GM23338 (cell line): ENCODE measurements around the gene KXD1. TPM values are rescaled to one million over a fixed set of nuclear protein-coding genes. Genes with fewer than 3 reads are reported as not detected.
A peak's percentile ranks its signal among the peaks of the same experiment; 100 is the strongest.

Experiments used
- ATAC-seq: fragments of 200-7000 bp; cut with Tn5 transposase; 3 replicates; pipeline ENCODE4 v1.9.1; 2020
- DNase-seq: peaks from one replicate; pipeline ENCODE4 v3.0.0-alpha.2; 2015; ENCODE audit warnings: low spot score
- H2AFZ ChIP-seq: fragments of 200-600 bp; sonication (generic); 2 replicates; pipeline ENCODE4 v1.8.0; 2016; ENCODE audit warnings: antibody characterized with exemption, mild to moderate bottlenecking, moderate library complexity
- H3F3A ChIP-seq: fragments of 200-600 bp; sonication (generic); replicated peaks from 2 replicates; pipeline ENCODE4 v1.8.0; 2017; ENCODE audit warnings: antibody characterized with exemption, mixed run types, low read depth
- H3K27ac ChIP-seq: fragments of 200-600 bp; sonication (generic); 2 replicates; pipeline ENCODE4 v1.6.1; 2016; ENCODE audit warnings: low read depth
- H3K27me3 ChIP-seq: fragments of 200-600 bp; sonication (generic); 2 replicates; pipeline ENCODE4 v1.8.0; 2016; ENCODE audit warnings: mild to moderate bottlenecking, mixed run types, moderate library complexity; ENCODE audit not compliant: insufficient read depth
- H3K36me3 ChIP-seq: fragments of 200-600 bp; sonication (generic); 2 replicates; pipeline ENCODE4 v1.8.0; 2016; ENCODE audit warnings: mild to moderate bottlenecking; ENCODE audit not compliant: insufficient read depth
- H3K4me1 ChIP-seq: fragments of 200-600 bp; sonication (generic); 2 replicates; pipeline ENCODE4 v1.8.0; 2016; ENCODE audit warnings: mild to moderate bottlenecking, moderate library complexity; ENCODE audit not compliant: insufficient read depth
- H3K4me2 ChIP-seq: fragments of 200-600 bp; sonication (generic); 2 replicates; pipeline ENCODE4 v1.7.1; 2017; ENCODE audit warnings: mixed run types
- H3K4me3 ChIP-seq: fragments of 200-600 bp; sonication (generic); 2 replicates; pipeline ENCODE4 v1.6.1; 2016; ENCODE audit warnings: mixed run types
- H3K79me2 ChIP-seq: fragments of 200-600 bp; sonication (generic); replicated peaks from 2 replicates; pipeline ENCODE4 v1.8.0; 2017; ENCODE audit warnings: mild to moderate bottlenecking; ENCODE audit not compliant: insufficient read depth
- H3K9me2 ChIP-seq: fragments of 200-600 bp; sonication (generic); 2 replicates; pipeline ENCODE4 v1.8.0; 2017; ENCODE audit not compliant: insufficient read depth
- H4K20me1 ChIP-seq: fragments of 200-600 bp; sonication (generic); replicated peaks from 2 replicates; pipeline ENCODE4 v1.8.0; 2017; ENCODE audit warnings: mild to moderate bottlenecking; ENCODE audit not compliant: insufficient read depth
- H3K27ac Mint-ChIP-seq: 2 replicates; pipeline ENCODE4 v1.8.0; 2020; ENCODE audit warnings: inconsistent platforms, mild to moderate bottlenecking, moderate library complexity, mixed read lengths
- H3K27me3 Mint-ChIP-seq: 3 replicates; pipeline ENCODE4 v1.8.0; 2022; ENCODE audit warnings: low read depth, mild to moderate bottlenecking, moderate library complexity, mixed read lengths, inconsistent platforms; ENCODE audit not compliant: insufficient read depth, poor library complexity
- H3K36me3 Mint-ChIP-seq: 3 replicates; pipeline ENCODE4 v1.8.0; 2021; ENCODE audit warnings: low read depth, mild to moderate bottlenecking, inconsistent platforms, moderate library complexity, mixed read lengths
- H3K4me1 Mint-ChIP-seq: 3 replicates; pipeline ENCODE4 v1.8.0; 2020; ENCODE audit warnings: mild to moderate bottlenecking, inconsistent platforms, mixed read lengths
- H3K4me3 Mint-ChIP-seq: 3 replicates; pipeline ENCODE4 v1.8.0; 2021; ENCODE audit warnings: moderate library complexity, mild to moderate bottlenecking, inconsistent platforms, mixed read lengths
- H3K9me3 Mint-ChIP-seq: 3 replicates; pipeline ENCODE4 v1.8.0; 2020; ENCODE audit warnings: moderate library complexity, mild to moderate bottlenecking, inconsistent platforms, mixed read lengths
- CREB1 ChIP-seq: fragments of 250-450 bp; sonication (Bioruptor Pico); IDR thresholded peaks from 2 replicates; pipeline ENCODE4 v1.5.0; 2020; ENCODE audit warnings: low read depth, mild to moderate bottlenecking, moderate library complexity
- ETS1 ChIP-seq: IDR thresholded peaks from 2 replicates; pipeline ENCODE4 v1.6.1; 2016; ENCODE audit warnings: antibody characterized with exemption
- EZH2 ChIP-seq: fragments of 200-600 bp; sonication (generic); IDR thresholded peaks from one replicate; pipeline ENCODE4 v1.8.0; 2017; ENCODE audit warnings: antibody characterized with exemption, mild to moderate bottlenecking, low read depth; ENCODE audit not compliant: unreplicated experiment
- EZH2phosphoT487 ChIP-seq: fragments of 200-600 bp; sonication (generic); IDR thresholded peaks from one replicate; pipeline ENCODE4 v1.8.1; 2018; ENCODE audit warnings: antibody characterized with exemption; ENCODE audit not compliant: unreplicated experiment
- JUNB ChIP-seq: IDR thresholded peaks from one replicate; pipeline ENCODE4 v1.6.1; 2016; ENCODE audit warnings: antibody characterized with exemption; ENCODE audit not compliant: unreplicated experiment
- NANOG ChIP-seq: IDR thresholded peaks from 2 replicates; pipeline ENCODE4 v1.6.1; 2016; ENCODE audit warnings: antibody characterized with exemption, borderline replicate concordance
- POLR2AphosphoS5 ChIP-seq: IDR thresholded peaks from 2 replicates; pipeline ENCODE4 v1.6.1; 2016; ENCODE audit warnings: antibody characterized with exemption, low read depth
- REST ChIP-seq: IDR thresholded peaks from one replicate; pipeline ENCODE4 v1.6.1; 2018; ENCODE audit warnings: antibody characterized with exemption; ENCODE audit not compliant: unreplicated experiment
- STAT1 ChIP-seq: IDR thresholded peaks from one replicate; pipeline ENCODE4 v1.6.1; 2016; ENCODE audit warnings: antibody characterized with exemption; ENCODE audit not compliant: unreplicated experiment
- ZNF114 ChIP-seq: fragments of 250-450 bp; sonication (Bioruptor Pico); IDR thresholded peaks from 2 replicates; pipeline ENCODE4 v1.5.0; 2020; ENCODE audit warnings: mild to moderate bottlenecking, moderate library complexity
- ZNF331 ChIP-seq: fragments of 250-450 bp; sonication (Bioruptor Pico); IDR thresholded peaks from 2 replicates; pipeline ENCODE4 v1.5.0; 2020; ENCODE audit warnings: low read depth, mild to moderate bottlenecking, moderate library complexity
- polyA plus RNA-seq: library from polyadenylated mRNA; unstranded; fragments of >200 nt; fragmentation: Nextera tagmentation; extraction: Ambion mirVana; gene quantifications from 2 replicates; pipeline ENCODE4 v1.2.1, GENCODE V29; 2016
- total RNA-seq: library from RNA; depleted of rRNA; stranded (reverse); fragments of >200 nt; shearing (Covaris generic); gene quantifications from 2 replicates; pipeline ENCODE4 v1.2.3, GENCODE V29; 2014
- TF ChIP-seq, protein P1 (sequence below), 2 experiments: fragments of 200-600 bp in 1 of 2; sonication (generic) in 1 of 2; conservative IDR thresholded peaks; 2 replicates each; pipeline versions ENCODE4 v1.5.1 to v1.6.1; 2016 to 2017; ENCODE audit warnings: antibody characterized with exemption in 2 of 2, low read depth in 2 of 2, mild to moderate bottlenecking in 2 of 2, moderate library complexity in 1 of 2
- TF ChIP-seq, protein P2 (sequence below): fragments of 250-450 bp; sonication (Bioruptor Pico); IDR thresholded peaks from 2 replicates; pipeline ENCODE4 v1.5.0; 2020; ENCODE audit warnings: mild to moderate bottlenecking, moderate library complexity

KXD1 gene
- total and polyA plus RNA-seq, 2 experiments from 2014 or later: 108 to 164 TPM

GRCh38 chr19:18558604-18559003 is 934 bp downstream of the KXD1 start:
- ATAC-seq: no peak
- Histone ChIP-seq H2AFZ (no peak overlapping the region), H3K4me3 (peak overlapping the region; percentile 79), H3K79me2 (peaks cover 33% of the 10 kb centered on the region), H3K4me1 (0 out of 2 replicates have a peak, but pooled peaks cover 8% of the 10 kb centered on the region), H3K9me2 (no peaks in the 10 kb centered on the region), H3F3A (peaks cover 11% of the 10 kb centered on the region; the same call in 1 of the 2 replicates), H3K27me3 (no peaks in the 10 kb centered on the region), H4K20me1 (peaks cover 7% of the 10 kb centered on the region), H3K36me3 (no peaks in the 10 kb centered on the region), H3K27ac (peak overlapping the region; percentile 35), H3K4me2 (peak overlapping the region; percentile 94)
- Mint-ChIP-seq H3K4me3 (peak overlapping the region; percentile 91), H3K4me1 (peaks cover 8% of the 10 kb centered on the region; the same call in 2 of the 3 replicates), H3K27me3 (peaks cover 10% of the 10 kb centered on the region), H3K36me3 (peaks cover 15% of the 10 kb centered on the region; the same call in 2 of the 3 replicates), H3K27ac (peak overlapping the region; percentile 64), H3K9me3 (no peaks in the 10 kb centered on the region)
- no peak for DNase-seq
- TF ChIP-seq POLR2AphosphoS5: no peak
- TF ChIP-seq ZNF114 (CRISPR knock-in tag): no peak
- TF ChIP-seq, protein P1, sequence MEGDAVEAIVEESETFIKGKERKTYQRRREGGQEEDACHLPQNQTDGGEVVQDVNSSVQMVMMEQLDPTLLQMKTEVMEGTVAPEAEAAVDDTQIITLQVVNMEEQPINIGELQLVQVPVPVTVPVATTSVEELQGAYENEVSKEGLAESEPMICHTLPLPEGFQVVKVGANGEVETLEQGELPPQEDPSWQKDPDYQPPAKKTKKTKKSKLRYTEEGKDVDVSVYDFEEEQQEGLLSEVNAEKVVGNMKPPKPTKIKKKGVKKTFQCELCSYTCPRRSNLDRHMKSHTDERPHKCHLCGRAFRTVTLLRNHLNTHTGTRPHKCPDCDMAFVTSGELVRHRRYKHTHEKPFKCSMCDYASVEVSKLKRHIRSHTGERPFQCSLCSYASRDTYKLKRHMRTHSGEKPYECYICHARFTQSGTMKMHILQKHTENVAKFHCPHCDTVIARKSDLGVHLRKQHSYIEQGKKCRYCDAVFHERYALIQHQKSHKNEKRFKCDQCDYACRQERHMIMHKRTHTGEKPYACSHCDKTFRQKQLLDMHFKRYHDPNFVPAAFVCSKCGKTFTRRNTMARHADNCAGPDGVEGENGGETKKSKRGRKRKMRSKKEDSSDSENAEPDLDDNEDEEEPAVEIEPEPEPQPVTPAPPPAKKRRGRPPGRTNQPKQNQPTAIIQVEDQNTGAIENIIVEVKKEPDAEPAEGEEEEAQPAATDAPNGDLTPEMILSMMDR (conservative IDR thresholded peaks at IDR 0.05; ENCODE audit: low read depth in 2 of 2): no peak
- no peak for TF ChIP-seq EZH2
- TF ChIP-seq ZNF331 (CRISPR knock-in tag): no peak
- TF ChIP-seq EZH2phosphoT487: no peak
- no peak for TF ChIP-seq CREB1 (CRISPR knock-in tag)
- no peak for TF ChIP-seq ETS1
- TF ChIP-seq, protein P2, sequence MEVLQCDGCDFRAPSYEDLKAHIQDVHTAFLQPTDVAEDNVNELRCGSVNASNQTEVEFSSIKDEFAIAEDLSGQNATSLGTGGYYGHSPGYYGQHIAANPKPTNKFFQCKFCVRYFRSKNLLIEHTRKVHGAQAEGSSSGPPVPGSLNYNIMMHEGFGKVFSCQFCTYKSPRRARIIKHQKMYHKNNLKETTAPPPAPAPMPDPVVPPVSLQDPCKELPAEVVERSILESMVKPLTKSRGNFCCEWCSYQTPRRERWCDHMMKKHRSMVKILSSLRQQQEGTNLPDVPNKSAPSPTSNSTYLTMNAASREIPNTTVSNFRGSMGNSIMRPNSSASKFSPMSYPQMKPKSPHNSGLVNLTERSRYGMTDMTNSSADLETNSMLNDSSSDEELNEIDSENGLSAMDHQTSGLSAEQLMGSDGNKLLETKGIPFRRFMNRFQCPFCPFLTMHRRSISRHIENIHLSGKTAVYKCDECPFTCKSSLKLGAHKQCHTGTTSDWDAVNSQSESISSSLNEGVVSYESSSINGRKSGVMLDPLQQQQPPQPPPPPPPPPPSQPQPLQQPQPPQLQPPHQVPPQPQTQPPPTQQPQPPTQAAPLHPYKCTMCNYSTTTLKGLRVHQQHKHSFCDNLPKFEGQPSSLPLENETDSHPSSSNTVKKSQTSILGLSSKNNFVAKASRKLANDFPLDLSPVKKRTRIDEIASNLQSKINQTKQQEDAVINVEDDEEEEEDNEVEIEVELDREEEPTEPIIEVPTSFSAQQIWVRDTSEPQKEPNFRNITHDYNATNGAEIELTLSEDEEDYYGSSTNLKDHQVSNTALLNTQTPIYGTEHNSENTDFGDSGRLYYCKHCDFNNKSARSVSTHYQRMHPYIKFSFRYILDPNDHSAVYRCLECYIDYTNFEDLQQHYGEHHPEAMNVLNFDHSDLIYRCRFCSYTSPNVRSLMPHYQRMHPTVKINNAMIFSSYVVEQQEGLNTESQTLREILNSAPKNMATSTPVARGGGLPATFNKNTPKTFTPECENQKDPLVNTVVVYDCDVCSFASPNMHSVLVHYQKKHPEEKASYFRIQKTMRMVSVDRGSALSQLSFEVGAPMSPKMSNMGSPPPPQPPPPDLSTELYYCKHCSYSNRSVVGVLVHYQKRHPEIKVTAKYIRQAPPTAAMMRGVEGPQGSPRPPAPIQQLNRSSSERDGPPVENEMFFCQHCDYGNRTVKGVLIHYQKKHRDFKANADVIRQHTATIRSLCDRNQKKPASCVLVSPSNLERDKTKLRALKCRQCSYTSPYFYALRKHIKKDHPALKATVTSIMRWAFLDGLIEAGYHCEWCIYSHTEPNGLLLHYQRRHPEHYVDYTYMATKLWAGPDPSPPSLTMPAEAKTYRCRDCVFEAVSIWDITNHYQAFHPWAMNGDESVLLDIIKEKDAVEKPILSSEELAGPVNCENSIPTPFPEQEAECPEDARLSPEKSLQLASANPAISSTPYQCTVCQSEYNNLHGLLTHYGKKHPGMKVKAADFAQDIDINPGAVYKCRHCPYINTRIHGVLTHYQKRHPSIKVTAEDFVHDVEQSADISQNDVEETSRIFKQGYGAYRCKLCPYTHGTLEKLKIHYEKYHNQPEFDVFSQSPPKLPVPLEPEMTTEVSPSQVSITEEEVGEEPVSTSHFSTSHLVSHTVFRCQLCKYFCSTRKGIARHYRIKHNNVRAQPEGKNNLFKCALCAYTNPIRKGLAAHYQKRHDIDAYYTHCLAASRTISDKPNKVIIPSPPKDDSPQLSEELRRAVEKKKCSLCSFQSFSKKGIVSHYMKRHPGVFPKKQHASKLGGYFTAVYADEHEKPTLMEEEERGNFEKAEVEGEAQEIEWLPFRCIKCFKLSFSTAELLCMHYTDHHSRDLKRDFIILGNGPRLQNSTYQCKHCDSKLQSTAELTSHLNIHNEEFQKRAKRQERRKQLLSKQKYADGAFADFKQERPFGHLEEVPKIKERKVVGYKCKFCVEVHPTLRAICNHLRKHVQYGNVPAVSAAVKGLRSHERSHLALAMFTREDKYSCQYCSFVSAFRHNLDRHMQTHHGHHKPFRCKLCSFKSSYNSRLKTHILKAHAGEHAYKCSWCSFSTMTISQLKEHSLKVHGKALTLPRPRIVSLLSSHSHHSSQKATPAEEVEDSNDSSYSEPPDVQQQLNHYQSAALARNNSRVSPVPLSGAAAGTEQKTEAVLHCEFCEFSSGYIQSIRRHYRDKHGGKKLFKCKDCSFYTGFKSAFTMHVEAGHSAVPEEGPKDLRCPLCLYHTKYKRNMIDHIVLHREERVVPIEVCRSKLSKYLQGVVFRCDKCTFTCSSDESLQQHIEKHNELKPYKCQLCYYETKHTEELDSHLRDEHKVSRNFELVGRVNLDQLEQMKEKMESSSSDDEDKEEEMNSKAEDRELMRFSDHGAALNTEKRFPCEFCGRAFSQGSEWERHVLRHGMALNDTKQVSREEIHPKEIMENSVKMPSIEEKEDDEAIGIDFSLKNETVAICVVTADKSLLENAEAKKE (CRISPR knock-in tag): no peak
- TF ChIP-seq STAT1: no peak
- TF ChIP-seq JUNB: no peak
- no peak for TF ChIP-seq REST
- TF ChIP-seq NANOG: no peak
